GOT3 (cell line): ENCODE results near the gene C10orf67.
"Not testable (repeated sequence)": the region's sequence is repeated elsewhere in the genome, so short reads cannot be mapped to it uniquely, and the experiment has no call there.

ENCODE experiments used
- DNase-seq: peaks from one replicate; lab custom pipeline; 2025; ENCODE audit warnings: mixed read lengths; lab: John Stamatoyannopoulos, UW

Gene C10orf67

DNA sequence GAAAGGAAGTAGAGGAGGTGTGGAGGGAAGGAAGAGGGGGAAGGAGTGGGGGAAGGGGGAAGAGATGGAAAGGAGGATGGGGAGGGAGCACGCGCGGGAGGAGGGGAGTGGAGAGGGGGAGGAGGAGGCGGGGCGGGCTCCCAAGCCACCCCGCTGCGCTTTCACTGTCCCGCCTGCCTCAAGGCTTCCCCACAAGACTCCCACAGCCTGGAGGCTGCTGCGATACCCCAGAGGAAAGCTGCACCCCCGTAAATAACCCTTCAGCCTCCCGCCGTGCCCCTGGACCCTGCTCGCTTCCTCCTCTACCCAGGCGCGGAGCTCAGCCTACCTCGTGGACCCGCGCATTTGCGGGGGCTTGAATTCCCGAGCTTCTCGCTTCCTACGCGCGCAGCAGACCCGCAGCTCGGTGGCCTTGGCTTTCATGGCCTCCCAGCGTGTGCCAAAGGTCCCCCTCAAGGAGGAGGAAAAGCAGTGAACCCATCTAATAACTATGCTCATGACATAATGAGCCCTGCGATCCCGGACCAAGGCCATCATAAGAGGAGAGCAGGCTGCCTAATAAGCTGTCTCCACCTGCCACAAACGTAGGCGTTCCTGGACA is at the start of gene C10orf67:
C10orf67 (minus strand) TSS at position 557 of the 601 bp plus-strand sequence; CDS start at position 534, 23 bp downstream.
- DNase-seq: no peak

DNA sequence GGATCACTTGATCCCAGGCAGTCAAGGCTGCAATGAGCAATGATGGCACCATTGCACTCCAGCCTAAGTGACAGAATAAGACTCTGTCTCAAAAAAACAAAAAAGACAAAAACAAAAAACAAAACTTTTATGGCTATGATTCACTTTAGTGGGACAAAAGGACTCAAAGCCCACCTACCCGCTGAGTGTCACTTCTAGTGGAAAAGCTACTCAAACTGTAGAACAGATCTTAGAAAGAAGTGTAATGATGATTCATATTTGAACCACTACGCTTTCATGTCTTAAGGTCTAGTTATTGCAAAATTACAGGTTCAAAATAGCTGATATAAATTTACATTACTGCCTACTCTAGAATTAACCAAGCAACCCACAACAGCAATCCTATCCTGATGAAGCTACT is 47.2 kb upstream of the C10orf67 start:
- DNase-seq: no peak

DNA sequence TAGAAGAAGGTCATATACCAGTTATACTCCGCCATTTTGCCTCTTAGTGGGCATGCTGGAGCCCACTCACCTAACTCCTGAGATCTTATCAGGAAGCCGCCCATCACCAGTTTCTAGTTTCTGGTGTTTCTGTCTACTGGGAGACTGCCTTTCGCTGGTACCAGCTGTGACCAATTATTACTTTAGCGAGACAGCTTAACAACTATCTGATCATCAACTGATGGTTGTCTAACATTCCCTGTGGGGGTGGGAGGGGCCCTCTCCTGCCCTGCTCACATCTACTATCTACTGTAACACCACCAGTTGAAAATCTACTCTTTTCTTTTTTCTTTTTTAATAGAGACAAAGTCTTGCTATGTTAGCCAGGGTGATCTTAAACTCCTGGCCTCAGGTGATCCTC is 46.2 kb upstream of the C10orf67 start:
- no peak for DNase-seq

DNA sequence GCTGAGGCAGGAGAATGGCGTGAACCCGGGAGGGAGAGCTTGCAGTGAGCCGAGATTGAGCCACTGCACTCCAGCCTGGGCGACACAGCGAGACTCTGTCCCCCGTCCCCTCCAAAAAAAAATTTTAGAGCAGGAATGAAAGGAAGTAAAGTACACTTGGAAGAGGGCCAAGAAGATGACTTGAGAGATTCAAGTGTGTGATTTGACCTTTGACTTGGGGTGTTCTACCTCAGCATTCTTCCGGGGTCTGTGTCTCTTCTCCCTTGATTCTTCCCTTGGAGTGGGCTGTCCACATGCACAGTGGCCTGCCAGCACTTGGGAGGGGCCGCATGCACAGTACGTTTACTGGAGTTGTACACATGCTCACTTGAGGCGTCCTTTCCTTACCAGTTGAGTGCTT is 45.8 kb upstream of the C10orf67 start:
- not testable (repeated sequence) for DNase-seq

DNA sequence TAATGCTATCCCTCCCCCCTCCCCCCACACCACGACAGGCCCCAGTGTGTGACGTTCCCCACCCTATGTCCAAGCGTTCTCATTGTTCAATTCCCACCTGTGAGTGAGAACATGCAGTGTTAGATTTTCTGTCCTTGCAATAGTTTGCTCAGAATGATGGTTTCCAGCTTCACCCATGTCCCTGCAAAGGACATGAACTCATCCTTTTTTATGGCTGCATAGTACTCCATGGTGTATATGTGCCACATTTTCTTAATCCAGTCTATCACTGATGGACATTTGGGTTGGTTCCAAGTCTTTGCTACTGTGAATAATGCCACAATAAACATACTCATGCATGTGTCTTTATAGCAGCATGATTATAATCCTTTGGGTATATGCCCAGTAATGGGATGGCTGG is 42.9 kb upstream of the C10orf67 start:
- not testable (repeated sequence) for DNase-seq

DNA sequence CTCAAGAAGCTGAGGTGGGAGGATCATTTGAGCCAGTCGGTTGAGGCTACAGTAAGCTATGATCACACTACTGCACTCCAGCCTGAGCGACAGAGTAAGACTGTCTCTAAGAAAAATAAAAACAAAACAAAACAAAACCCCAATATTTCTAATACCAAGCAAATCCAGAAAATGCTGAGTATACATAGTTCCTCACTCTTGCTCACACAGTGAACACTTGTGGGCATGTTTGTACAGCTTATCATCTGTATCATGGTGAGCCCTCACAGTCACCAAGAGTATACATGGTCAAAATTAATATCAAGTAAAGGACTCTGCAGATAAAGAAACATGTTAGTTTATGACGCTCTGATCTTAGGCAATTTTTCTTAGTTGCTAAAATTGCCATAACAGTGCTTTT is 41.5 kb upstream of the C10orf67 start:
- DNase-seq: no peak

- DNase-seq: no peak
Measured at GRCh38 chr10:23384364-23384763, 39.8 kb upstream of the C10orf67 start.

- DNase-seq: no peak
Measured at GRCh38 chr10:23383637-23384036, 39.0 kb upstream of the C10orf67 start.

DNA sequence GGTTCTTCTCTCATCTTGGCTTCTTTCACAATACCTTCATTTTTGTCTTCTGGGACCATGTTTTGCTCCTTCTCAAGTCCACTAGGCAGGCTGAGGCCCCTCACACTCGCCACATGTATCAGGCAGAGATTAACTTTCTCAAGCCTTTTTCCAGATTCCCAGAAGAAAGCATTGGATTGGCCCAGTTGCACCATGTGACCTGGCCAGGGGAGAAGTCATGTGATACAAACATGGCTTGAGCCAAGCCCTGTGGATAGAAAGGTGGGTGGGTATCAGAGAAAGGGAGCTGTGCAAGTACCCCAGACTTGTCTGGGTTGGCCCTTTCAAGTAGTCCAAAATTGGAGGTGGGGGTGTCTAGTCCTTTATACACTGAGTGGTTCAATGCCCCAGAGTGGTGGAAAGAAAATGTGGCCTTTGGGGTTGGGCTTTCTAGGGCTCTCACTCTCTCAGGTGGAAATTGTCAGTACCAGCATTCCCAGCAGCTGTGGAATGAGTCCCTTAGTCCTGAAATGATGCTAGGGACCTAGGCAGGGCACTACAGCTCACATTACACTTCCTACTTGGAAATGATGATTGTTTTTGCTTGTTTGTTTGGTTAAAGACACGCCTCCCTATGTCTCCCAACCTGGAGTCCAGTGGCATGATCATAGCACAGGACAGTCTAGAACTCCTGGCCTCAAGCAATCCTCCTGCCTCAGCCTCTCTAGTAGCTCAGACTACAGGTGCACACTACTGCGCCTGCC is 36.9 kb upstream of the C10orf67 start:
- no peak for DNase-seq

GRCh38 chr10:23379686-23380085 is 35.1 kb upstream of the C10orf67 start:
- DNase-seq: no peak

GRCh38 chr10:23376229-23376655 is 31.6 kb upstream of the C10orf67 start:
- no peak for DNase-seq

- no peak for DNase-seq
Measured at GRCh38 chr10:23375366-23375765, 30.8 kb upstream of the C10orf67 start.

- no peak for DNase-seq
Measured at GRCh38 chr10:23373156-23373555, 28.6 kb upstream of the C10orf67 start.

DNA sequence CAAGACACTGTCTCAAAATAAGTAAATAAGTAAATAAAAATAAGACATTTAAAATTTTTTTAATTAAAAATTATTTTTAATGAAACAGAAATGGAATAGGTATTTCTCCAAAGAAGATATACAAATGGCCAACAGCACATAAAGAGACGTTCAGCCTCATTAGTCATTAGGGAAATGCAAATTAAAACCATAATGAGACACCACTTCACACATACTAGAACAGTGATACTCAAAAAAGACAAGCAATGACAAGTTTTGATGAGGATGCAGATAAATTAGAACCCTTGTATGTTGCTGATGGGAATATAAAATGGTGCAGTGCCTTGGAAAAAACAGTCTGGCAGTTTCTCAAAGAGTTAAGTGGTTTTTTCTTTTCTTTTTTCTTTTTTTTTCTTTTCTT is 26.5 kb upstream of the C10orf67 start:
- DNase-seq: no peak

DNA sequence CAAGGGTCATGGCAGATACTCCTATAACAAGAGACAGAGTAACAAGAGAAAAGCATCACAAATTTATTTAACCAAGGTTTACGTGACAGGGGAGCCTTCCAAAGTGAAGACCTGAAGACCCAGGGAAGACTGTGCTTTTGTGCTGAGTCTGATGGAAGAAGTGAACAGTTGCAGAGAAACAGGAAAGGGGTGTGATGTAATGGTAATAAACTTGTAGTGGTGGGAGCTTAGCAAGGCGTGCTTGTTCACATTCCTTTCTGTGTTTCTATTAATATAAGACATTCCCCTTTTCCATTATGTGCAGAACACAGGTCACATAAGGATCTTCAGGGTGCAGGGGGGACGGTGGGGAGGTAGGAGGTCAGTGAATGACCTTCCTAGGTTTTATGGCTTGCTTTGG is 25.5 kb upstream of the C10orf67 start:
- no peak for DNase-seq

GRCh38 chr10:23368816-23369640 is 24.4 kb upstream of the C10orf67 start:
- DNase-seq: no peak

DNA sequence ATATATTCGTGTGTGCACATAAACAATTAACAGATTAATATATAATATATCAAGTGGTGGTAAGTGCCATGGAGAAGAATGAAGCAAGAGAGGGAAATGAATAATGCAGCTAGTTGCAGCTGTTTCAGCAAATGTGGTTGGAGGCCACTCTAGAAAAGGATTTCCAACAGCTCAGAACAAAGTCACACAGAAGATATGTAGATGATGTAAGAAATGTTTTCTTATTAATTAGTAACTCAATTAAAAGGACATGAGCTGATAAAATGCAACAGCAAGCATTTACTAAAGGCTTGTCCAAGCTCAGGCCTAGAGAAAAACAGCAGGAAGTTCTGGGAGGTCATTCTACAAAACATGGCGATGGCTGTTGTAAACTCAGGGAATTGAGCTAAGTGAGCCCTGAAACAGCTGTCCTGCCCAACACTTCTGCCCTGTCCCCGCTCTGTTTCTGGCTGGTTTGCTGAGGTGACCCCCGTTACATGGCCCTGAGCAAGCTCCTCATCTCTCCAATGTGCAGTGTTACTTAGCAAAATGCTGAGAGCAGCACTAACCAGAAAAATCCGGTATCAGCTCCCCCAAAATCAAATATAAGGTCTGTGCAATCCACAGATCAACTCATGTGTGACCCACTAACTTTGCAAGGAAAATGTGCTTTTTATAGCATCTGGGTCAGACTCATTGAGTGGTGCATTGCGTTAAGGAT is 23.4 kb upstream of the C10orf67 start:
- no peak for DNase-seq

- DNase-seq: not testable (repeated sequence)
Measured at GRCh38 chr10:23365417-23366030, 20.9 kb upstream of the C10orf67 start.

DNA sequence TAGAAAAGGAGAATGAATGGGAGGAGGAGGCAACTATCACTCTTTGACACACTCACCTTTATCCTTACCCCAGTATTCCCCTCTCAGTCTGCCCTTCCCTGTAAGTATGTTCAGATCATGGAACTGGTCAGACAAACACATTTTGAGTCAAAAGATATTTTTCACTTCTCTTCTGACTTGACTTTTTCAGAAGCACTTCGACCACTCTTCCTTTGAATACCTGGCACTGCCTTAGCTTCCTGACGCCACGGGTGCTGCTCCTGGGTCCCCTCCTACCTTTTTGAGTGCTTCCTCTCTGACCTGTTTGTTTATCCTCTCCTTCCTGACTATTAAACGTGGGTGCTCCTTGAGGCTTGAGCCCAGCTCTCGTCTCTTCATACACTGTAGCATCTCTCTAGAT is 19.8 kb upstream of the C10orf67 start:
- DNase-seq: no peak

- no peak for DNase-seq
Measured at GRCh38 chr10:23363793-23364135, 19.2 kb upstream of the C10orf67 start.

DNA sequence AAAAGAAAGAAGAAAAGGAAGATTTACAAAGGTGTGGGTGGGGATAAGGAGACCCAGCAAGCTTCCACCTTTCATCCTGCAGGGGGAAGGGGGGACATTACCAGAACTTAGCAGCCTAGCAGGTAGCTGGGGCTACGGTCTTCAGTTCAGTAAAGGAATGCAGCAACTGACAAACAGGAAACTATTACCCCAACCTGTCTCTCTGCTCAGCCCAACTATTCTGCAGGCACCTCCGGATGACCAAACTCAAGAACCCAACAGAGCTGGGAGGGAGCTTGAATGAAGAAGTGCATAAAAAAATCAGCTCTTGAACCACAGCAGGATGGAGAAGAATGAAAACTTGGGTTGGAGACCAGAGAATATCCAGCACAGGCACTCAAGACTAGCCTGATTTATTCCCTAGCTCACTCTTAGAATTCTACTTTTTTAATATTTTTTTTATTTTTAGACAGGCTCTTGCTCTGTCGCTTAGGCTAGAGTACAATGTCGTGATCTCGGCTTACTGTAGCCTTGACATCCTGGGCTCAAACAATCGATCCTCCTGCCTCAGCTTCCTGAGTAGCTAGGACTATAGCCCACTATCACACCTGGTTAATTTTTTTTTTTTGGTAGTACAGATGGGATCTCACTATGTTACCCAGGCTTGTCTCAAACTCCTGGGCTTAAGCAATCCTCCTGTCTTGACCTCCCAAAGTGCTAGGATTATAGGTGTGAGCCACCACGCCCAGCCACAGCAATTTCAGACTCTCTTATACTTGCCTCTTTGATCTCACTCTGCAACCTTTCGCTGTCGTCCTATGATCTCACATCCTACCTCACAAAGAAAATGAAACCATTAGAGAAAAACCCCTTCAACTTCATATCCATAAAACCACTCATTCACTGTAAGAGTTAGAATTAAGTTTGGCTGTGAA is 18.5 kb upstream of the C10orf67 start:
- DNase-seq: no peak
